Measurements from ENCODE around the gene OPN4.

OPN4 gene

GRCh38 chr10:86662186-86663045 lies 8.1 kb downstream of the OPN4 start:
- no peak for DNase-seq

GRCh38 chr10:86663046-86663345 lies 8.6 kb downstream of the OPN4 start:
- no peak for DNase-seq

- DNase-seq = no peak
Observed at GRCh38 chr10:86663576-86664339, 9.4 kb downstream of the OPN4 start.

- no peak for DNase-seq
Observed at GRCh38 chr10:86664341-86665217, 10.2 kb downstream of the OPN4 start.

GRCh38 chr10:86665218-86665607 lies 10.9 kb downstream of the OPN4 start:
- DNase-seq = no peak

- DNase-seq = no peak
Observed at GRCh38 chr10:86665868-86666267, 11.5 kb downstream of the OPN4 start.

GRCh38 chr10:86666538-86666937 lies 12.2 kb downstream of the OPN4 start:
- DNase-seq = no peak

GRCh38 chr10:86667421-86668181 lies 13.3 kb downstream of the OPN4 start:
- DNase-seq = no peak

- DNase-seq = no peak
Observed at GRCh38 chr10:86668297-86669165, 14.2 kb downstream of the OPN4 start, which contains the start of gene LDB3. TSS of gene LDB3 (plus strand) at chr10:86668511. CDS start at chr10:86668692, 181 bp downstream.

- no peak for DNase-seq
Observed at GRCh38 chr10:86670290-86670811, 16.0 kb downstream of the OPN4 start.

GRCh38 chr10:86670876-86671275 lies 16.5 kb downstream of the OPN4 start:
- no peak for DNase-seq

- DNase-seq = no peak
Observed at GRCh38 chr10:86671419-86671818, 17.1 kb downstream of the OPN4 start.

- no peak for DNase-seq
Observed at GRCh38 chr10:86671985-86672710, 17.8 kb downstream of the OPN4 start.

GRCh38 chr10:86673216-86673826 lies 19.0 kb downstream of the OPN4 start:
- DNase-seq = no peak

- DNase-seq = no peak
Observed at GRCh38 chr10:86673827-86674581, 19.7 kb downstream of the OPN4 start.

- DNase-seq = no peak
Observed at GRCh38 chr10:86674912-86675311, 20.6 kb downstream of the OPN4 start.

GRCh38 chr10:86677374-86677773 lies 23.0 kb downstream of the OPN4 start:
- DNase-seq = no peak

GRCh38 chr10:86678999-86679792 lies 24.8 kb downstream of the OPN4 start:
- no peak for DNase-seq
